GM12878 (cell line): ENCODE results near the gene NTRK1. TPM values are rescaled to one million over a fixed set of nuclear protein-coding genes. Genes with fewer than 3 reads are reported as not detected.

ENCODE experiments used
- CEBPB ChIP-seq, 2 experiments: fragments of 150-350 bp in 1 of 2; IDR thresholded peaks; 2 replicates each; pipeline ENCODE4 v1.6.1; 2012 to 2014; ENCODE audit warnings: low read depth in 2 of 2, low read length in 2 of 2, borderline replicate concordance in 1 of 2, inconsistent platforms in 1 of 2
- CHD1 ChIP-seq: IDR thresholded peaks from 2 replicates; pipeline ENCODE4 v1.6.1; 2012; ENCODE audit warnings: low read depth, low read length, improper control_type of control experiment
- MEF2B ChIP-seq: fragments of 450-650 bp; IDR thresholded peaks from 2 replicates; pipeline ENCODE4 v1.6.1; 2018; ENCODE audit warnings: mild to moderate bottlenecking, moderate library complexity; ENCODE audit not compliant: partially characterized antibody, poor library complexity, severe bottlenecking
- NRF1 ChIP-seq: conservative IDR thresholded peaks from 2 replicates; pipeline ENCODE4 v1.6.1; 2011; ENCODE audit warnings: mild to moderate bottlenecking, low read depth, low read length, improper control_type of control experiment
- PKNOX1 ChIP-seq: fragments of 450-650 bp; IDR thresholded peaks from 2 replicates; pipeline ENCODE4 v1.6.1; 2016; ENCODE audit warnings: mild to moderate bottlenecking
- RB1 ChIP-seq: fragments of 450-650 bp; formaldehyde crosslinking; IDR thresholded peaks from 2 replicates; pipeline ENCODE4 v1.6.1; 2017; ENCODE audit warnings: mild to moderate bottlenecking, borderline replicate concordance
- RBBP5 ChIP-seq: fragments of 200-600 bp; sonication (generic); conservative IDR thresholded peaks from 2 replicates; pipeline ENCODE4 v1.6.1; 2016
- ZNF384 ChIP-seq: IDR thresholded peaks from 2 replicates; pipeline ENCODE4 v1.6.1; 2012; ENCODE audit warnings: low read depth, mild to moderate bottlenecking, low read length, improper control_type of control experiment, borderline replicate concordance
- ZNF687 ChIP-seq: fragments of 450-650 bp; IDR thresholded peaks from 2 replicates; pipeline ENCODE4 v1.6.1; 2017; ENCODE audit warnings: mild to moderate bottlenecking, moderate library complexity
- polyA plus RNA-seq, 11 experiments: library from polyadenylated mRNA; depleted of rRNA in 4 of 11; unstranded in 6 of 11; stranded (reverse) in 5 of 11; fragments of >200 nt; fragmentation: Nextera tagmentation in 4 of 11; fragmentation: Illumina TruSeq in 1 of 11; extraction: Ambion mirVana in 4 of 11; extraction: Trizol in 1 of 11; gene quantifications; 1 replicate in 1 of 11; 2 replicates in 10 of 11; pipeline versions ENCODE4 v1.2.1 to v1.2.3, GENCODE V29; 2011 to 2016; ENCODE audit warnings: inconsistent platforms in 2 of 11, missing spikeins in 2 of 11, low read depth in 1 of 11
- total RNA-seq, 4 experiments: library from RNA; depleted of rRNA in 3 of 4; stranded (reverse); fragments of >200 nt in 3 of 4; fragmentation: Illumina TruSeq in 1 of 4; extraction: Trizol in 1 of 4; gene quantifications; 2 replicates each; pipeline versions ENCODE4 v1.2.1 to v1.2.3, GENCODE V29; 2013 to 2021

Gene NTRK1
- total and polyA plus RNA-seq, 10 of the 15 experiments (the other 5 are each of a cell fraction or from before 2014, with no cell fraction given) = 0.10 to 0.56 (median 0.40) TPM; not detected in 7

- TF ChIP-seq CEBPB (IDR thresholded peaks at IDR 0.05; ENCODE audit: borderline replicate concordance in 1 of 2, low read depth in 2 of 2, low read length in 2 of 2) (no peak), PKNOX1 (no peak), NRF1 (no peak), RBBP5 (no peak), RB1 (no peak), MEF2B (no peak), ZNF687 (no peak), CHD1 (no peak), ZNF384 (no peak)
Measured at GRCh38 chr1:156930483-156930882, 69.8 kb downstream of the NTRK1 start (continued).

Other genes with a start within 250 kb of the NTRK1 start
Only the 7 nearest of the 15 such genes appear.
- 131 and 135 TPM in 2 replicates for gene MRPL24, start 119.8 kb upstream of the NTRK1 start, total RNA-seq (2014; rRNA removed)
- 119 and 120 TPM in 2 replicates for gene MRPL24, start 119.8 kb upstream of the NTRK1 start, total RNA-seq (2014; rRNA removed; fragmentation: Illumina TruSeq; extraction: Trizol)
- gene MRPL24, start 119.8 kb upstream of the NTRK1 start, total RNA-seq (2021) = 87.4 and 104 TPM in 2 replicates
- gene MRPL24, start 119.8 kb upstream of the NTRK1 start, polyA plus RNA-seq (2011; rRNA removed) = 84.8 and 98.9 TPM in 2 replicates
- gene MRPL24, start 119.8 kb upstream of the NTRK1 start, polyA plus RNA-seq (2014; fragmentation: Illumina TruSeq; extraction: Trizol) = 172 and 173 TPM in 2 replicates
- gene MRPL24, start 119.8 kb upstream of the NTRK1 start, polyA plus RNA-seq (2014; fragmentation: Nextera tagmentation; extraction: Ambion mirVana) = 100 to 1,000 TPM; 245 to 269 TPM
- gene MRPL24, start 119.8 kb upstream of the NTRK1 start, polyA plus RNA-seq (2014; rRNA removed) = 154 and 180 TPM in 2 replicates
- 100 to 1,000 TPM; 132 to 136 TPM for gene MRPL24, start 119.8 kb upstream of the NTRK1 start, polyA plus RNA-seq (2016; fragmentation: Nextera tagmentation; extraction: Ambion mirVana)
- gene HDGF, start 109.2 kb upstream of the NTRK1 start, total RNA-seq (2014; rRNA removed) = 237 and 258 TPM in 2 replicates
- 267 and 277 TPM in 2 replicates for gene HDGF, start 109.2 kb upstream of the NTRK1 start, total RNA-seq (2014; rRNA removed; fragmentation: Illumina TruSeq; extraction: Trizol)
- 261 and 271 TPM in 2 replicates for gene HDGF, start 109.2 kb upstream of the NTRK1 start, total RNA-seq (2021)
- 200 and 203 TPM in 2 replicates for gene HDGF, start 109.2 kb upstream of the NTRK1 start, polyA plus RNA-seq (2011; rRNA removed)
- gene HDGF, start 109.2 kb upstream of the NTRK1 start, polyA plus RNA-seq (2014; fragmentation: Illumina TruSeq; extraction: Trizol) = 372 and 388 TPM in 2 replicates
- 10 to 100 TPM; 28.3 to 65.9 TPM for gene HDGF, start 109.2 kb upstream of the NTRK1 start, polyA plus RNA-seq (2014; fragmentation: Nextera tagmentation; extraction: Ambion mirVana)
- 217 and 223 TPM in 2 replicates for gene HDGF, start 109.2 kb upstream of the NTRK1 start, polyA plus RNA-seq (2014; rRNA removed)
- gene HDGF, start 109.2 kb upstream of the NTRK1 start, polyA plus RNA-seq (2016; fragmentation: Nextera tagmentation; extraction: Ambion mirVana) = 10 to 100 TPM; 45.1 to 81.9 TPM
- 79.6 and 92.2 TPM in 2 replicates for gene PRCC, start 93.3 kb upstream of the NTRK1 start, total RNA-seq (2014; rRNA removed)
- 34.0 and 36.0 TPM in 2 replicates for gene PRCC, start 93.3 kb upstream of the NTRK1 start, total RNA-seq (2014; rRNA removed; fragmentation: Illumina TruSeq; extraction: Trizol)
- 78.3 and 87.5 TPM in 2 replicates for gene PRCC, start 93.3 kb upstream of the NTRK1 start, total RNA-seq (2021)
- 29.2 and 52.8 TPM in 2 replicates for gene PRCC, start 93.3 kb upstream of the NTRK1 start, polyA plus RNA-seq (2011; rRNA removed)
- gene PRCC, start 93.3 kb upstream of the NTRK1 start, polyA plus RNA-seq (2014; fragmentation: Illumina TruSeq; extraction: Trizol) = 121 and 132 TPM in 2 replicates
- 10 to 100 TPM; 23.8 to 30.1 TPM for gene PRCC, start 93.3 kb upstream of the NTRK1 start, polyA plus RNA-seq (2014; fragmentation: Nextera tagmentation; extraction: Ambion mirVana)
- 52.6 and 56.6 TPM in 2 replicates for gene PRCC, start 93.3 kb upstream of the NTRK1 start, polyA plus RNA-seq (2014; rRNA removed)
- gene PRCC, start 93.3 kb upstream of the NTRK1 start, polyA plus RNA-seq (2016; fragmentation: Nextera tagmentation; extraction: Ambion mirVana) = 10 to 100 TPM; 73.5 to 77.2 TPM
- 9.9 and 11.4 TPM in 2 replicates for gene SH2D2A, start 44.0 kb upstream of the NTRK1 start, total RNA-seq (2014; rRNA removed)
- gene SH2D2A, start 44.0 kb upstream of the NTRK1 start, total RNA-seq (2014; rRNA removed; fragmentation: Illumina TruSeq; extraction: Trizol) = 4.6 and 5.4 TPM in 2 replicates
- 15.9 and 17.4 TPM in 2 replicates for gene SH2D2A, start 44.0 kb upstream of the NTRK1 start, total RNA-seq (2021)
- gene SH2D2A, start 44.0 kb upstream of the NTRK1 start, polyA plus RNA-seq (2011; rRNA removed) = 3.7 and 9.7 TPM in 2 replicates
- 2.2 and 4.4 TPM in 2 replicates for gene SH2D2A, start 44.0 kb upstream of the NTRK1 start, polyA plus RNA-seq (2014; fragmentation: Illumina TruSeq; extraction: Trizol)
- gene SH2D2A, start 44.0 kb upstream of the NTRK1 start, polyA plus RNA-seq (2014; fragmentation: Nextera tagmentation; extraction: Ambion mirVana) = 1 to 10 TPM in 1 of 2 experiments, under 1 TPM in 1; 0.72 to 1.8 TPM
- gene SH2D2A, start 44.0 kb upstream of the NTRK1 start, polyA plus RNA-seq (2014; rRNA removed) = 10.7 and 11.6 TPM in 2 replicates
- gene SH2D2A, start 44.0 kb upstream of the NTRK1 start, polyA plus RNA-seq (2016; fragmentation: Nextera tagmentation; extraction: Ambion mirVana) = 1 to 10 TPM; 6.5 to 7.4 TPM
- not detected in 2 replicates for gene INSRR, start 1.7 kb upstream of the NTRK1 start, total RNA-seq (2014; rRNA removed)
- gene INSRR, start 1.7 kb upstream of the NTRK1 start, total RNA-seq (2014; rRNA removed; fragmentation: Illumina TruSeq; extraction: Trizol) = not detected in 2 replicates
- gene INSRR, start 1.7 kb upstream of the NTRK1 start, total RNA-seq (2021) = not detected in 2 replicates
- 0.01 TPM in 1 of 2 replicates, not detected in the other for gene INSRR, start 1.7 kb upstream of the NTRK1 start, polyA plus RNA-seq (2011; rRNA removed)
- gene INSRR, start 1.7 kb upstream of the NTRK1 start, polyA plus RNA-seq (2014; fragmentation: Illumina TruSeq; extraction: Trizol) = not detected in 2 replicates
- gene INSRR, start 1.7 kb upstream of the NTRK1 start, polyA plus RNA-seq (2014; fragmentation: Nextera tagmentation; extraction: Ambion mirVana) = not detected
- gene INSRR, start 1.7 kb upstream of the NTRK1 start, polyA plus RNA-seq (2014; rRNA removed) = not detected in 2 replicates
- gene INSRR, start 1.7 kb upstream of the NTRK1 start, polyA plus RNA-seq (2016; fragmentation: Nextera tagmentation; extraction: Ambion mirVana) = not detected
- under 0.01 TPM in 1 of 2 replicates, not detected in the other for gene PEAR1, start 32.9 kb downstream of the NTRK1 start, total RNA-seq (2014; rRNA removed)
- not detected in 2 replicates for gene PEAR1, start 32.9 kb downstream of the NTRK1 start, total RNA-seq (2014; rRNA removed; fragmentation: Illumina TruSeq; extraction: Trizol)
- gene PEAR1, start 32.9 kb downstream of the NTRK1 start, total RNA-seq (2021) = not detected in 2 replicates
- not detected in 2 replicates for gene PEAR1, start 32.9 kb downstream of the NTRK1 start, polyA plus RNA-seq (2011; rRNA removed)
- not detected in 2 replicates for gene PEAR1, start 32.9 kb downstream of the NTRK1 start, polyA plus RNA-seq (2014; fragmentation: Illumina TruSeq; extraction: Trizol)
- not detected for gene PEAR1, start 32.9 kb downstream of the NTRK1 start, polyA plus RNA-seq (2014; fragmentation: Nextera tagmentation; extraction: Ambion mirVana)
- gene PEAR1, start 32.9 kb downstream of the NTRK1 start, polyA plus RNA-seq (2014; rRNA removed) = not detected in 2 replicates
- gene PEAR1, start 32.9 kb downstream of the NTRK1 start, polyA plus RNA-seq (2016; fragmentation: Nextera tagmentation; extraction: Ambion mirVana) = not detected
- not detected in 2 replicates for gene LRRC71, start 59.8 kb downstream of the NTRK1 start, total RNA-seq (2014; rRNA removed)
- not detected in 2 replicates for gene LRRC71, start 59.8 kb downstream of the NTRK1 start, total RNA-seq (2014; rRNA removed; fragmentation: Illumina TruSeq; extraction: Trizol)
- not detected in 2 replicates for gene LRRC71, start 59.8 kb downstream of the NTRK1 start, total RNA-seq (2021)
- gene LRRC71, start 59.8 kb downstream of the NTRK1 start, polyA plus RNA-seq (2011; rRNA removed) = not detected in 2 replicates
- gene LRRC71, start 59.8 kb downstream of the NTRK1 start, polyA plus RNA-seq (2014; fragmentation: Illumina TruSeq; extraction: Trizol) = not detected in 2 replicates
- not detected for gene LRRC71, start 59.8 kb downstream of the NTRK1 start, polyA plus RNA-seq (2014; fragmentation: Nextera tagmentation; extraction: Ambion mirVana)
- gene LRRC71, start 59.8 kb downstream of the NTRK1 start, polyA plus RNA-seq (2014; rRNA removed) = not detected in 2 replicates
- gene LRRC71, start 59.8 kb downstream of the NTRK1 start, polyA plus RNA-seq (2016; fragmentation: Nextera tagmentation; extraction: Ambion mirVana) = not detected